GM20000 (cell line): Measurements from ENCODE around the gene CYP4F22.
"Not testable (repeated sequence)": the region's sequence is repeated elsewhere in the genome, so short reads cannot be mapped to it uniquely, and the experiment has no call there.

ENCODE experiments used
- DNase-seq: peaks from one replicate; pipeline ENCODE4 v3.0.0; 2012; ENCODE audit warnings: low spot score
- CTCF ChIP-seq: IDR thresholded peaks from 2 replicates; pipeline ENCODE4 v1.5.1; 2012; ENCODE audit warnings: mild to moderate bottlenecking, control low read depth; ENCODE audit errors: extremely low read depth, missing control alignments

Gene CYP4F22

GRCh38 chr19:15468675-15469512, 39.4 kb upstream of the CYP4F22 start:
- DNase-seq, result no peak

GRCh38 chr19:15469513-15470297, 38.6 kb upstream of the CYP4F22 start:
- no peak for TF ChIP-seq CTCF

More at GRCh38 chr19:15468675-15469512, 39.4 kb upstream of the CYP4F22 start:
- no peak for TF ChIP-seq CTCF

GRCh38 chr19:15471639-15472101, 36.7 kb upstream of the CYP4F22 start:
- no peak for TF ChIP-seq CTCF
- no peak for DNase-seq

More at GRCh38 chr19:15469513-15470297, 38.6 kb upstream of the CYP4F22 start:
- peak; percentile 42 for DNase-seq

- DNase-seq, result not testable (repeated sequence)
These were observed 34.5 kb upstream of the CYP4F22 start for GRCh38 chr19:15473821-15474220.

- DNase-seq, result no peak
- no peak for TF ChIP-seq CTCF
These were observed 33.2 kb upstream of the CYP4F22 start for GRCh38 chr19:15475169-15475568.

GRCh38 chr19:15475611-15476010, 32.7 kb upstream of the CYP4F22 start:
- DNase-seq, result no peak
- no peak for TF ChIP-seq CTCF

- no peak for TF ChIP-seq CTCF
- DNase-seq, result no peak
These were observed 32.0 kb upstream of the CYP4F22 start for GRCh38 chr19:15476325-15476724.
